HEK293 (cell line): ENCODE measurements around the gene HIRIP3.
A peak's percentile ranks its signal among the peaks of the same experiment; 100 is the strongest.

ENCODE experiments used
- CTCF ChIA-PET: fragments of 350-600 bp; formaldehyde crosslinking; extraction: SDS; loops from one replicate; lab custom pipeline; 2021; ENCODE audit warnings: antibody characterized with exemption; lab: Yijun Ruan, JAX
- POLR2A ChIA-PET: fragments of 300-600 bp; formaldehyde crosslinking; extraction: SDS; loops from one replicate; lab custom pipeline; 2020; ENCODE audit warnings: antibody characterized with exemption, inconsistent platforms; lab: Yijun Ruan, JAX
- H3K27ac ChIP-seq: fragments of 200-500 bp; sonication (Bioruptor generic); 2 replicates; pipeline ENCODE4 v1.5.1; 2014; ENCODE audit warnings: low read depth, low read length, control low read depth, inconsistent platforms; ENCODE audit errors: extremely low read depth
- H3K36me3 ChIP-seq, 2 experiments: fragments of 200-500 bp in 1 of 2; sonication (Bioruptor generic) in 1 of 2; 1 replicate in 1 of 2; 2 replicates in 1 of 2; pipeline ENCODE4 v1.5.1; 2014 to 2017; ENCODE audit warnings: inconsistent platforms in 2 of 2, low read length in 2 of 2; ENCODE audit not compliant: control insufficient read depth in 2 of 2, insufficient read depth in 1 of 2
- H3K4me1 ChIP-seq: fragments of 200-500 bp; sonication (Bioruptor generic); 2 replicates; pipeline ENCODE4 v1.5.1; 2014; ENCODE audit warnings: mild to moderate bottlenecking, low read length, inconsistent platforms; ENCODE audit not compliant: control insufficient read depth, insufficient read depth
- H3K4me3 ChIP-seq: 2 replicates; pipeline ENCODE4 v1.5.1; 2011; ENCODE audit warnings: low read depth, mild to moderate bottlenecking, control low read depth, low read length, moderate library complexity
- H3K9me3 ChIP-seq: fragments of 200-500 bp; sonication (Bioruptor generic); 2 replicates; pipeline ENCODE4 v1.5.1; 2014; ENCODE audit warnings: low read depth, low read length, inconsistent platforms; ENCODE audit not compliant: control insufficient read depth, insufficient read depth
- EGR2 ChIP-seq: fragments of 450-650 bp; formaldehyde crosslinking; IDR thresholded peaks from 2 replicates; pipeline ENCODE4 v1.5.1; 2016; ENCODE audit warnings: low read depth, missing biosample characterization, missing genetic modification characterization
- SCRT2 ChIP-seq: fragments of 450-650 bp; formaldehyde crosslinking; IDR thresholded peaks from 2 replicates; pipeline ENCODE4 v1.5.1; 2016; ENCODE audit warnings: missing biosample characterization, missing genetic modification characterization
- SP2 ChIP-seq: fragments of 450-650 bp; formaldehyde crosslinking; IDR thresholded peaks from 2 replicates; pipeline ENCODE4 v1.5.1; 2016; ENCODE audit warnings: missing biosample characterization, missing genetic modification characterization
- ZBTB44 ChIP-seq: fragments of 450-650 bp; IDR thresholded peaks from 2 replicates; pipeline ENCODE4 v1.5.1; 2018; ENCODE audit warnings: missing biosample characterization, mild to moderate bottlenecking, missing genetic modification characterization
- ZEB2 ChIP-seq: fragments of 450-650 bp; formaldehyde crosslinking; IDR thresholded peaks from 2 replicates; pipeline ENCODE4 v1.5.1; 2016; ENCODE audit warnings: missing biosample characterization, missing genetic modification characterization
- ZFP3 ChIP-seq: fragments of 450-650 bp; formaldehyde crosslinking; IDR thresholded peaks from 2 replicates; pipeline ENCODE4 v1.5.1; 2016; ENCODE audit warnings: low read depth, missing biosample characterization, missing genetic modification characterization
- ZNF155 ChIP-seq: fragments of 450-650 bp; formaldehyde crosslinking; IDR thresholded peaks from 2 replicates; pipeline ENCODE4 v1.5.1; 2016; ENCODE audit warnings: missing biosample characterization, missing genetic modification characterization
- ZNF398 ChIP-seq: fragments of 450-650 bp; formaldehyde crosslinking; IDR thresholded peaks from 2 replicates; pipeline ENCODE4 v1.5.1; 2017; ENCODE audit warnings: missing biosample characterization, missing genetic modification characterization
- ZNF449 ChIP-seq: fragments of 450-650 bp; formaldehyde crosslinking; IDR thresholded peaks from 2 replicates; pipeline ENCODE4 v1.5.1; 2017; ENCODE audit warnings: missing biosample characterization, mild to moderate bottlenecking, missing genetic modification characterization, moderate library complexity
- ZNF513 ChIP-seq: fragments of 450-650 bp; IDR thresholded peaks from 2 replicates; pipeline ENCODE4 v1.5.1; 2018; ENCODE audit warnings: missing biosample characterization, missing genetic modification characterization
- ZNF514 ChIP-seq: fragments of 450-650 bp; formaldehyde crosslinking; IDR thresholded peaks from 2 replicates; pipeline ENCODE4 v1.5.1; 2016; ENCODE audit warnings: missing biosample characterization, missing genetic modification characterization
- ZNF571 ChIP-seq: fragments of 450-650 bp; formaldehyde crosslinking; IDR thresholded peaks from 2 replicates; pipeline ENCODE4 v1.5.0; 2017; ENCODE audit warnings: missing biosample characterization, missing genetic modification characterization
- ZNF645 ChIP-seq: fragments of 450-650 bp; formaldehyde crosslinking; IDR thresholded peaks from 2 replicates; pipeline ENCODE4; 2016; ENCODE audit warnings: missing biosample characterization, missing genetic modification characterization
- ZNF677 ChIP-seq: fragments of 450-650 bp; IDR thresholded peaks from 2 replicates; pipeline ENCODE4 v1.5.0; 2018; ENCODE audit warnings: missing biosample characterization, mild to moderate bottlenecking, missing genetic modification characterization, moderate library complexity
- ZNF747 ChIP-seq: fragments of 450-650 bp; formaldehyde crosslinking; IDR thresholded peaks from 2 replicates; pipeline ENCODE4 v1.5.1; 2016; ENCODE audit warnings: missing biosample characterization, missing genetic modification characterization
- ZNF768 ChIP-seq: fragments of 450-650 bp; formaldehyde crosslinking; IDR thresholded peaks from 2 replicates; pipeline ENCODE4 v1.5.1; 2018; ENCODE audit warnings: missing biosample characterization, mild to moderate bottlenecking, missing genetic modification characterization
- ZNF830 ChIP-seq: fragments of 450-650 bp; IDR thresholded peaks from 2 replicates; pipeline ENCODE4 v1.5.0; 2018; ENCODE audit warnings: missing biosample characterization, missing genetic modification characterization, low read depth, mild to moderate bottlenecking, moderate library complexity
- ZNF843 ChIP-seq: fragments of 450-650 bp; formaldehyde crosslinking; IDR thresholded peaks from 2 replicates; pipeline ENCODE4 v1.5.1; 2016; ENCODE audit warnings: missing biosample characterization, missing genetic modification characterization

HIRIP3 gene

DNA sequence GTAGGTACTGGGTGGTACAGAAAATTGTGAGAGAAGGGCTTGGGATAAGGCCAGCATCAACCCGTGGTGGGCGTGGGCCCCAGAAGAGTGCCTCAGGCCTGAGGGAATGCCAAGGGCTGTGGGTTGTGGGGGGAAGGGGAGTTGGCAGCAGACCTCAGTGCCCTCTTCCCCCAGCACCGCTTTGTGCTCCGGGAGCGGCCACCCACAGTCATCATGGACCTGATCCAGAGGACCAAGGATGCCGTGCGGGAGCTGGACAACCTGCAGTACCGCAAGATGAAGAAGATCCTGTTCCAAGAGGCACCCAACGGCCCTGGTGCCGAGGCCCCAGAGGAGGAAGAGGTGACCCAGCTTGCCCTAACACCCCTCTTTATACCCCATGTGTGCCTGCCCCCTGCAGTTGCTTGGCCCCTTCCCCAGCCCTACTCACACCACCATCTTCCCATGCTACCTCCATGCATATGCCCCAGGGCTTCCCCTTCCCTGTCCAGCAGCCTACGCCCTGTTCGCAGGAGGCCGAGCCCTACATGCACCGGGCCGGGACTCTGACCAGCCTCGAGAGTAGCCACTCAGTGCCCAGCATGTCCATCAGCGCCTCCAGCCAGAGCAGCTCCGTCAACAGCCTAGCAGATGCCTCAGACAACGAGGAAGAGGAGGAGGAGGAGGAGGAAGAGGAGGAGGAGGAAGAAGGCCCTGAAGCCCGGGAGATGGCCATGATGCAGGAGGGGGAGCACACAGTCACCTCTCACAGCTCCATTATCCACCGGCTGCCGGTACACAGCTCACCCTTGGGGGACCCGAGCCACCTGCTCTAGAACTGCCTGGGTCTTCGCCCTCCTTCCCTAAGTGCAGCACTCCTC is 12.6 kb downstream of the HIRIP3 start:
- CTCF ChIA-PET, result interaction anchor here (0.5 to 1.4 kb wide), 2 partner anchors 50 to 277 kb away, joined by 3 read pairs; no protein-coding TSS in a partner anchor
- Histone ChIP-seq H3K27ac (no peak overlapping the region), H3K4me1 (no peaks in the 10 kb centered on the region), H3K9me3 (no peaks in the 10 kb centered on the region), H3K36me3 (peaks cover 42 to 100% of the 10 kb centered on the region in 2 experiments), H3K4me3 (no peak overlapping the region)
- peak; percentile 95 for TF ChIP-seq ZNF513
- no peak for TF ChIP-seq EGR2 (tag by site-specific recombination)
- POLR2A ChIA-PET, result interaction anchor here (0.7 to 0.9 kb wide), 2 partner anchors 9 to 83 kb away, joined by 3 to 5 read pairs; partner anchors contain the start of genes SEZ6L2 and TAOK2

DNA sequence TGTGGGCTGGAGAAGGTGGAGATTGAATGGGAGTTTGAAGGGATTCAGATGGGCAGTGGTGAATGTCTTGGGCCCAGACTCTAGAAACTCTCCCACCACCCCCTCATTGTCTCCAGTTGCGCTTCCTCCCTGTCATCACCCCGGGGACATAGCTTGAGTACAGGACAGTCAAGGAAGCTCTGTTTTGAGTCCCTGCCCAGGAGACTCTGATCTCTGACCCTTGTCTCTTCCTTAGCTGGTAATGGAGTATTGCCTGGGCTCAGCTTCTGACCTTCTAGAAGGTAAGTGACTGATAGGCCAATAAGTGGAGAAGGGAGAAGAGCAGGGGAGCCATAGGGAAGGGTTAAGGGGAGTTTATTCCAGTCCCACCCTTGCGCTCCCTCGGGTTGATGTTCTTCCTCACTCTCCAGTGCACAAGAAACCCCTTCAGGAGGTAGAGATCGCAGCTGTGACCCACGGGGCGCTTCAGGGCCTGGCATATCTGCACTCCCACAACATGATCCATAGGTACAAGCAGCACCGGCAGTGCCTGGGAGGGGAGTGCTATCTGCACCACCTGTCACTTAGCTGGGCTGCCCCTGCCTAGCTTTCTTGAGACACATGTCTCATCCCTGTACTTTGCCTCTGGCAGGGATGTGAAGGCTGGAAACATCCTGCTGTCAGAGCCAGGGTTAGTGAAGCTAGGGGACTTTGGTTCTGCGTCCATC is 16.7 kb downstream of the HIRIP3 start:
- Histone ChIP-seq H3K4me3 (no peak overlapping the region), H3K4me1 (peaks cover 8% of the 10 kb centered on the region), H3K36me3 (peaks cover 27 to 84% of the 10 kb centered on the region in 2 experiments; a peak in 2 of 3 replicates), H3K9me3 (no peaks in the 10 kb centered on the region), H3K27ac (no peak overlapping the region)
- ChIA-PET CTCF (interaction anchor here (0.6 to 2.4 kb wide), 3 partner anchors 14 to 54 kb away, joined by 3 to 8 read pairs (median 3); partner anchors contain the start of genes HIRIP3 and INO80E), POLR2A (interaction anchor here (1.0 to 1.3 kb wide), 4 partner anchors 10 to 53 kb away, joined by 3 to 5 read pairs (median 4); partner anchors contain the start of genes KCTD13 and TMEM219)
- TF ChIP-seq ZNF843 (no peak), ZFP3 (tag by site-specific recombination) (no peak), SP2 (no peak), ZNF768 (tag by site-specific recombination) (no peak), ZNF514 (tag by site-specific recombination) (no peak), ZNF155 (no peak), ZNF830 (tag by site-specific recombination) (no peak), ZNF747 (tag by site-specific recombination) (no peak), ZNF677 (tag by site-specific recombination) (no peak), ZNF398 (tag by site-specific recombination) (no peak), ZNF571 (tag by site-specific recombination) (no peak), ZEB2 (tag by site-specific recombination) (no peak), SCRT2 (tag by site-specific recombination) (no peak), ZNF449 (no peak), ZNF645 (tag by site-specific recombination) (no peak), ZBTB44 (tag by site-specific recombination) (no peak)
